HG03439 (cell line): ENCODE measurements around the gene MBD3.

Experiments used
- ATAC-seq: cut with Tn5 transposase; IDR thresholded peaks from one replicate; pipeline ENCODE4 v1.9.1; 2021; ENCODE audit warnings: mild to moderate bottlenecking, moderate library complexity; ENCODE audit not compliant: unreplicated experiment

MBD3 gene

GRCh38 chr19:1574354-1575136 lies 18.1 kb downstream of the MBD3 start:
- no peak for ATAC-seq

DNA sequence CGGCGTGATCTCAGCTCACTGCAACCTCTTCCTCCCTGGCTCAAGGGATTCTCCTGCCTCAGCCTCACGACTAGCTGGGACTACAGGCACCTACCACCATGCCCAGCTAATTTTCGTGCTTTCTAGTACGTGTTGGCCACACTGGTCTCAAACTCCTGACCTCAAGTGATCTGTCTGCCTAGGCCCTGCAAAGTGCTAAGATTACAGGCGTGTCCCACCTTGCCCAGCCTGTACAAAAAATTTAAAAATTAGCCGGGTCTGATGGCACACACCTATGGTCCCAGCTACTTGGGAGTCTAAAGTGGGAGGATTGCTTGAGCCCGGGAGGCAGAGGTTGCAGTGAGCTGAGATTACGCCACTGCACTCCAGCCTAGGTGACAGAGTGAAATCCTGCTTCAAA lies 19.9 kb downstream of the MBD3 start:
- no peak for ATAC-seq

DNA sequence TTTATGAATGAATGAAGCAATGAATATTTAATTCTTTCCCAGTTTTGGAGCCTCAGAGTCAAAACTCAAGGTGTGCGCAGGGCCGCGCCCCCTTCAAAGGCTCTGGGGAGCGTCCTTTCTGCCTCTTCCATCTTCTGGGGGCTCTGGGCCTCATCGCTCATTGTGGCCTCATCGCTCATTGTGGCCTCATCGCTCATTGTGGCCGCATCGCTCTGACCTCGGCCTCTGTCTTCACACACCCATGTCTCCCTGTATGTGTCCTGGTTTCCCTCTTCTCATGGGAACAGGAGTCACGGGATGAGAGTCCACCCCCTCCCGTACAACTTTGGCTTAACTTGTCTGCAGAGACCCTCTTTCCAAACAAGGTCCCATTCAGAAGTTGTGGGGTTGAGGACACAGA lies 21.3 kb downstream of the MBD3 start:
- ATAC-seq, result no peak

DNA sequence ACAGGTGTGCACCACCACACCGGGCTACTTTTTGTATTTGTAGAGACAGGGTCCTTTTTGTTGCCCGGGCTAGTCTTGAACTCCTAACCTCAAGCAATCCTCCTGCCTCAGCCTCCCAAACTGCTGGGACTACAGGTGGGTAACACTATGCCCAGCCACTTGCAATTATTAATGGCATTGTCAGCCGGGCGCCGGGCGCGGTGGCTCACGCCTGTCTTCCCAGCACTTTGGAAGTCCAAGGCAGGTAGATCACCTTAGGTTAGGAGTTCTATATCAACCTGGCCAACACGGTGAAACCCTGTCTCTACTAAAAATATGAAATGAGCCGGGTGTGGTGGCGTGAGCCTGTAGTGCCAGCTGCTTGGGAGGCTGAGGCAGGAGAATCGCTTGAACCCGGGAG lies 21.8 kb downstream of the MBD3 start:
- no peak for ATAC-seq

DNA sequence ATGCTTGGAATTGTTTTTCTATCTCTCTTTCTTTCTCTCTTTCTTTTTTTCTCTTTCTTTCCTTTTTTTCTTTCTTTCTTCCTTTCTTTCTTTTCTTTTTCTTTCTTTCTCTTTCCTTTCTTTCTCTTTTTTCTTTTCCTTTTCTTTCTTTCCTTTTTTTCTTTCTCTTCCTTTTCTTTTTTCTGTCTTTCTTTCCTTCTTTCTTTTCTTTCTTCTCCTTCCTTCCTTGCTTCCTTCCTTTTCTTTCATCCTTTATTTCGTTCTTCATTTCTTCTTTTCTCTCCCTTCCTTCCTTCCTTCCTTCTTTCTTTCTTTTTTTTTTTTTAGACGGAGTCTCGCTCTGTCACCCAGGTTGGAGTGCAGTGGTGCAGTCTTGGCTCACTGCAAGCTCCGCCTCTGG lies 22.7 kb downstream of the MBD3 start:
- no peak for ATAC-seq

DNA sequence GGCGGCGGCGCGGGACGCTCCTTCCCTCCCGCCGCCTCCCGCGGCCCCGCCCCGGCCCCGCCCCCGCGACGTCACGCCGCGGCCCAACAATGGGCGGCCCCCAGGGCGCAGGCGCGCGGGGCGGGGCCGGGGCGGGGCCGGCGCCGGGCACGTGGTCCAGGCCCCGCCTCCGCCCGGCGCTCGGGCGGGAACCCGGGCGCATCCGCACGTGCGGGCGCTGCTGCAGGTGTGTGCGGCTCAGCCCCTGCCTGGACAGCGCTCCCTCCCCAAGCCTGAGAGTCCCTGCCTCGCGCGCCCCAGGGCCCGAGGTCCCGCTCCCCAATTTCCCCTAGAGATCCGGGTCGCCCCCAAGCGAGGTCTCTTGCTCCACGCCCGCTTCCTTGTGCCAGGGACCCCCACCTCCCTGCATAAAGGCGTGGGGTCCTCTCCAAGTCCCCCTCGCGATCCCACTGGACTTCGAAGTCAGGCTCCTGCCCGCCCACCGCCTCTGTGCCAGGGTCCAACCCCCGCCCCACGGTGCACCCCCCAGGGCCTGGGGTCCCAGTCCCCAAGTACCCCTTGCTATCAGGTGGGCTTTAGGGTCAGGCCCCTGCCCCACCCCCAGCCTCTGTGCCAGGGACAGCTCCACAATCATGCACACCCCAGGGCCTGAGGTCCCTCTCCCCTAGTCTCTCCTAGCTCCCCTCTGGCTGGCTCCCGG lies 24.2 kb downstream of the MBD3 start, which contains the start of gene MEX3D:
MEX3D (minus strand) TSS at position 6 of the 700 bp plus-strand sequence. CDS start 267 bp downstream, outside the sequence.
- ATAC-seq, result peak; percentile 60

GRCh38 chr19:1567848-1568227 lies 24.8 kb downstream of the MBD3 start:
- ATAC-seq, result no peak

DNA sequence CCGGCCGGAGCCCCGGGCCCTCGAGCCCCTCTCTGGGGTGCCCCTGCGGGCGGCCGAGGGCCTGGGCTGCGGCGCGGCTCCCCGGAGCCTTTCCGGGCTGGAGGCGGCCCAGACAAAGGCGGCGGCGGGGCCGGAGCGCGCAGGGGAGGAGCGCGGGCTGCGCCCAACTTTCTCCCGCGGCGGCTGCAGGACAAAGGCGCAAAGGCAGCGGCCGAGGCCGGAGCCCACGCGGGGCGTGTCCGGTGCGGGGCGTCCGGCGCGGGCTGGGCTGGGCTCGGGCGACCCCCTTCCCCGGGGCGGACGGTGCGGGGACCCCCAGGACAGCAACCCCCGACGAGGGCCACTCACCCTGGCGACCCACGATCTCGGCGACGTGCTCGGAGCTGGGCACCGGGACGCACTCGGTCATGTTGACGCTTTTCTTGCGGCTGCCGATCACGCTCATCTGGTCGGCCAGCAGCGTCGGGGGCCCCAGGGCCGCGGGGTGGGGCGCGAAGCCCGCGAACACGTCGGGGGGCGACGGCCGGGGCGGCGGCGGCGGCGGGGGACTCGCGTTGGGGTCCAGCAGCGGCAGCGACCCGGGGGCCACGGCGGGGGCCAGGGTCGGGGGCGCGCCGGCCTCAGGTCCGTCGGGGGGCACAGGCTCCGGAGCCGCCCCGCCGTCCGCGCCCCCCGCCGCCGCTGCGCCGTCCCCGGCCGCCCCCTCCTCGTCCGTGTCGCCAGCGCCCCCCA lies 25.4 kb downstream of the MBD3 start:
- no peak for ATAC-seq

DNA sequence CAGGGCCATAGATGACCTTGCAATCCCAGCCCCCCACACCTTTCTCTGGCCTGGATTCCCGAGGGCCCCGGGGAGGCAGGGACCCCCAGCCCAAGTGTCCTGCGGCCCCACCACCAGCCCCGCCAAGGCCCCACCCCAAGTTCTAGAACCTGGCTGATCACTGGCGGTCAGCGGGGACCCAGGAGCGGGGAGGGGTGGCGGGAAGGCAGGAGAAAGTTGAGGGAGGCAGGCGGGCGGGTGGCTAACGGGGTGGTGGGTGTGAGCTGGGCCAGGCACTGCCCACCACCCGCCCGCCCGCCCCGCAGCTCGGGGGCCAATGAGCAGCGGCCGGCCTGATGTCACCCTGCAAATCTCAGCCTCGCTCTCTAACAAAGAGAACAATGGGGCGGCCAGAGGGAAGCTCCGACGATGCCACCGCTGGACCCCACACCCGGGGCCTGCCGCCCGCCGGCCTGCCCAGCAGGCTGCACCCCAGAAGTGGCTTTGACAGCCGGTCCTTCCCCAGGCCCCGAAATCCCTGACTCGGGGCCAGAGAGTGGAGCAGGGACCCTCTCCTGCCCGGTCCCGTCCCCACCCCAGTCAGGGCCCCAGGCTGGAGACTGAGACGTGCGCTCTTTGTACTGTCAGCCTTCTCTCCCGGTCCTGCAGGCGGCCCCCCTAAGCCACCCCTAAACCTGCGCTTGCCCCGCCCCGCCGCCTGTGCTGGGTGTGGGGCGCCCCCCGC lies 26.1 kb downstream of the MBD3 start:
- no peak for ATAC-seq

GRCh38 chr19:1563251-1563650 lies 29.4 kb downstream of the MBD3 start:
- no peak for ATAC-seq

DNA sequence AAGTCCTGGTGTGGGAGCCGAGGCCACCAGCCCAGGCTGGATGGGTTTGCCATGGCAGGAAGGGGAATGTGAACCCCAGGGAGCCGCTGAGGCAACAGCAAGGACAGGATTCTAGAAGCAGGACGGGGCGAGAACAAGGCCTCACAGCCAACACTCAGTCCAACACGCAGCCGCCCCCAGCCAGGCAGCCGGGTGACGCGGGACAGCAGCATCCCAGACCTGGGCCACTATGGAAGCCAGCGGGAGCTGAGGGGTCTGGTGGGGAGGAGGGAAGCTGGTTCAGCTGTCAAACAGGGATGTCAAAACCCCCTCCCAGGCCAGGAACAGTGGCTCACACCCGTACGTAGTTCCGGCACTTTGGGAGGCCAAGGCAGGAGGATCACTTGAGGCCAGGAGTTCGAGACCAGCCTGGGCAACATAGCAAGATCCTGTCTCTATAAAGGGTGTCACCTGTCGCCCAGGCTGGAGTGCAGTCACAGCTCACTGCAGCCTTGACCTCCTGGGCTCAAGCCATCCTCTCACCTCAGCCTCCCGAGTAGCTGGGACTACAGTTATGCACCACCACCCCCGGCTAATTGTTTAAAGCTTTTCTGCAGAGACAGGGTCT lies 31.3 kb downstream of the MBD3 start:
- no peak for ATAC-seq

GRCh38 chr19:1560286-1560882 lies 32.3 kb downstream of the MBD3 start:
- no peak for ATAC-seq

DNA sequence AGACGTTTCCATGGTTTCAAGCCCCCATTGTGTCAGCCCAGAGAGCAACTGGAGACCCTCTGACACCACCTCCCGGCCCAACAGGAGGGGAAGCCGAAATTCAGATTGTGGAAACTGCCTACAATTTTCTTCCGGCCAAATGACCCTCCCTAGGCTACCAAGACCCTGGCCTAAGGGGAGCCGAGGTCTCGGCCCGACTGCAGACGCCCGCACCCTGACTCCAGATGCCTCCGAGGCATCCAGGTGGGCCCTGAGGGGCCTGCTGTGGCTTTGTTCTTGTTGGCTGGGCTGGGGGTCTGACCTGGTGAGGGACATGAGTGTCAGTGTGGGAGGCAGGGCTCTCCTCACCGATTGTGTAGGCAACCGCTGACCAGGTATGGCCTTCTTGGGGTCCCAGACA lies 34.1 kb downstream of the MBD3 start:
- ATAC-seq, result no peak

GRCh38 chr19:1556390-1557070 lies 36.1 kb downstream of the MBD3 start:
- no peak for ATAC-seq

DNA sequence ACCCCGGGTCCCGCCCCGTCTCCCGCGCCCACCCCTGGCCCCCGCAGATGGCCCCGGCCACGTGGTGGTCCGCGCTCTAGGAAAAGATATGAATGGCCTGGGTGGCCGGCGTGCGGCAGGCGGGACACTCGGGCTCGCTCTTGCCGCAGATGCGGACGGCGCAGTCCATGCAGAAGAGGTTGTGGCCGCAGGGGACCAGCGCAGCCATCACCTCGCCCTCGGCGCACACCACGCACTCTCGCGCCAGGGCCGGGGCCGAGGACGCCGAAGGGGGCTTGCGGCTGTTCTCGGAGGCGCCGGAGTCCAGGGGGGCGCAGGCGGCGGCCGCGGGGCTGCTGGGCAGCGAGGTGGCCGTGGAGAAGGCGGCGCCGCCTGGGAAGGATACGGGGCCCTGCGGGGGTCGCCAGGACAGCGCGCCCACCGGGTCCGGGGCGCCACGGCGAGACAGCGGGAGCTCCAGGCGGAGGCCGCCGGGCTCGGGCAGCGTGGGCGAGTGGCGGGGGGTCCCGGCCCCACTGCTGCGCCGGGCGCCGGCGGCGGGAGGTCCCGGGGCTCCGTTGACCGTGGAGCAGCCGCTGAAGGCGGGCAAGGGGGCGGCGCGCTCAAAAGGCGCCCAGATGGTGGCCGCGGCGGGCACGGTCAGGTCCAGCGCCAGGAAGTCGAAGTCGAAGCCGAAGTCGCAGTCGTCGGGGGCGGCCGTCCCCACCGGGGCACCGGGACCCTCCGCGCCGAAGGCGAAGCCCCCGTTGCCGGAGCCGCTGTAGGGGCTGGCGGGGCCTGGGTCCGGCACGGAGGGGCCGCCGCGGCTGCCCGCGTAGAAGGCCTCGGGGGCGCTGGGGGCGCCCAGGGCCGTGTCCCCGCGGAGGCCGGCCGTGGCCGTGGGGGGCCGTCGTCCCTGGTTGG lies 36.9 kb downstream of the MBD3 start:
- no peak for ATAC-seq

DNA sequence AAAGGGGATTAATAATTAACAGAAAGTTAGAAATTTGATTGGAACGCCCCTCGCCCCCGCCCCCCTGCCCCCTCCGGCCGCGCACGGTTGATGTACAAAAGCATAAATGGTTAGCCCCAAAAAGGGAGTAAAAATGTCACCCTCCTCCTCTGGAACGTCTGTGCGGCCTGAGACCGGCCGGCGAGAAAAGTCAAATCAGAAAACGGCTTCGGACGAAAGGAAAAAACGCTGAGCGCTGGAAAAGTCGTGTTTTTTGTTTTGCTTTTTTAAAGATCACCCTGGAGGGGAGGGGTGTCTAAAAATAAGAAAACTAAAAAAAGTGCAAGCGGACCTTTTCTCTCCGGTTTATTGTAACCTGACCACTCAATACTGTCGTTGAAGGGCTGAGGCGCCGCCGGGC lies 37.7 kb downstream of the MBD3 start:
- no peak for ATAC-seq

DNA sequence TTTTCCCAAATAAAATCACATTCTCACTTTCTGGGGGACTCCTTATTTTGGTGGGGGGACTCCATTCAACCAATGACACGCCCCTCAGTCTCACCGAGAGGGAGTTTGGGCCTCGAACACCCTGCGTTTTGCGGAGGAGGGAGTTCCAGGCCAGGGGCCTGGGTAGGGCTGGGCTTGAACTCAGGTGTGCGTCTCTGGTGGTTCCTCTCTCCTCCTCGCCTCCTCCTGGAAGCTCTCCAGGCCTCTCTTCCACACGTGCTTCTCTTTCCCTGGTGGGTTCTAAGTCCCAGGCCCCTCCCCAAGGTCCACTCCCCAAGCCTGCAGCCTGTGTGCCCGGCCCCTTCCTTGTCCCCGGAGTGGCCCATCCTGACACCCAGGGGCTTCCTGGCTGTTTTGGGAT lies 39.2 kb downstream of the MBD3 start:
- ATAC-seq, result no peak
